ENCODE data around the gene CLDN3.

The CLDN3 gene

DNA sequence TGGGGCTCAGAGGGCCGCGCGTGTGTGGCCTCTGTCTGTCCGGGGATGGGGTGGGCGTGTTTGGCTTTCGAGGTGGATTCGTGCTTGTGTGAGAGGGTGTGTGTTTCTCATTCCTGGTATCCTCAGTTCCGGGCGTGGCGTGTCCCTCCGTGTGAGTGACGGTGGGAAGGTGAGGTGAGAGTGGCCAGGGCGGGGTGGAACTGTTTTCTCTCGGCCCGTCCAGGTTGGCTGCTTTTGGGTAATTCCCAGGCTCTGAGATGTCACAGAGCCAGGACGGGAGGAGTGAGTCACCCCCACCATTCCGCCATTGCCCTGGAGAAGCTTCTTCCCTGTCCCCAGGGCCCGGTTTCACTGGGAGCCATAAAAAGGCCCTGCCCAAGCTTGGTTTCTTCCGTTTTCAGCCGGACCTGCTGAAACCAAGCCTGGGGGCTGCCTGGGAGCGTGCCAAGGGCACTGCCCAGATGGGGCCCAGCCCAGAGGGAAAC, 39.4 kb upstream of the CLDN3 start:
- no peaks in the 10 kb centered on the region for H4K20me1 ChIP-seq (ENCODE audit: insufficient read depth, low read length)
- DNase-seq, result no peak
- H3K9ac ChIP-seq (ENCODE audit: low read length), result no peak overlapping the region
- TF ChIP-seq, protein P1, sequence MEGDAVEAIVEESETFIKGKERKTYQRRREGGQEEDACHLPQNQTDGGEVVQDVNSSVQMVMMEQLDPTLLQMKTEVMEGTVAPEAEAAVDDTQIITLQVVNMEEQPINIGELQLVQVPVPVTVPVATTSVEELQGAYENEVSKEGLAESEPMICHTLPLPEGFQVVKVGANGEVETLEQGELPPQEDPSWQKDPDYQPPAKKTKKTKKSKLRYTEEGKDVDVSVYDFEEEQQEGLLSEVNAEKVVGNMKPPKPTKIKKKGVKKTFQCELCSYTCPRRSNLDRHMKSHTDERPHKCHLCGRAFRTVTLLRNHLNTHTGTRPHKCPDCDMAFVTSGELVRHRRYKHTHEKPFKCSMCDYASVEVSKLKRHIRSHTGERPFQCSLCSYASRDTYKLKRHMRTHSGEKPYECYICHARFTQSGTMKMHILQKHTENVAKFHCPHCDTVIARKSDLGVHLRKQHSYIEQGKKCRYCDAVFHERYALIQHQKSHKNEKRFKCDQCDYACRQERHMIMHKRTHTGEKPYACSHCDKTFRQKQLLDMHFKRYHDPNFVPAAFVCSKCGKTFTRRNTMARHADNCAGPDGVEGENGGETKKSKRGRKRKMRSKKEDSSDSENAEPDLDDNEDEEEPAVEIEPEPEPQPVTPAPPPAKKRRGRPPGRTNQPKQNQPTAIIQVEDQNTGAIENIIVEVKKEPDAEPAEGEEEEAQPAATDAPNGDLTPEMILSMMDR (IDR thresholded peaks at IDR 0.05; ENCODE audit: low read length), result no peak
- TF ChIP-seq EZH2 (optimal IDR thresholded peaks at IDR 0.05; ENCODE audit: low read depth, low read length), result no peak
- H2AFZ ChIP-seq (ENCODE audit: low read length), result no peak overlapping the region
- H3K27me3 ChIP-seq (replicated peaks; ENCODE audit: insufficient read depth, low read length), result peaks cover 2% of the 10 kb centered on the region; the same call in 1 of the 2 replicates
- H3K9me3 ChIP-seq (replicated peaks; ENCODE audit: insufficient read depth, low read length), result no peaks in the 10 kb centered on the region
- H3F3A ChIP-seq (ENCODE audit: insufficient read depth, low read length), result no peaks in the 10 kb centered on the region
- H3K27ac ChIP-seq (ENCODE audit: low read length), result no peak overlapping the region
- H3K9me2 ChIP-seq (replicated peaks; ENCODE audit: insufficient read depth, low read length), result no peaks in the 10 kb centered on the region
- H3K79me2 ChIP-seq (ENCODE audit: low read length), result no peaks in the 10 kb centered on the region
- H3K4me2 ChIP-seq (ENCODE audit: low read depth, low read length), result no peak overlapping the region
- no peaks in the 10 kb centered on the region for H3K4me1 ChIP-seq (ENCODE audit: low read length)
- H3K36me3 ChIP-seq (replicated peaks; ENCODE audit: insufficient read depth, low read length), result no peaks in the 10 kb centered on the region
- H3K4me3 ChIP-seq (ENCODE audit: low read length), result no peak overlapping the region

DNA sequence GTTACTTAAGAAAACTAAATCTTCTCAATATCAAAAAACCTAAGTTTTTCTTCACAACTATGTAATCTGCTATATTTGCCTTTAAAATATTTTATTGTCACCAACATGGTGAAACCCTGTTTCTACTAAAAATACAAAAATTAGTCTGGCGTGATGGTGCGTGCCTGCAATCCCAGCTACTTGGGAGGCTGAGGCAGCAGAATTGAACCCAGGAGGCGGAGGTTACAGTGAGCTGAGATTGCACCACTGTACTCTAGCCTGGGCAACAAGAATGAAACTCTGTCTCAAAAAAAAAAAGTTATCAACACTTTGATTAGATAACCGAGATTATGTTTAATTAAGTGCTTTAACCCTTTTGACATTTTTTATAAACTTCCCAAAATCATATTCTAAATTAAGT, 32.4 kb upstream of the CLDN3 start:
- DNase-seq, result no peak
- Histone ChIP-seq H3K27ac (ENCODE audit: low read length) (no peak overlapping the region), H3K4me3 (ENCODE audit: low read length) (no peak overlapping the region), H3K9me2 (replicated peaks; ENCODE audit: insufficient read depth, low read length) (no peaks in the 10 kb centered on the region), H3F3A (ENCODE audit: insufficient read depth, low read length) (no peaks in the 10 kb centered on the region), H3K9ac (ENCODE audit: low read length) (no peak overlapping the region), H3K27me3 (replicated peaks; ENCODE audit: insufficient read depth, low read length) (no peaks in the 10 kb centered on the region), H4K20me1 (ENCODE audit: insufficient read depth, low read length) (no peaks in the 10 kb centered on the region), H2AFZ (ENCODE audit: low read length) (no peak overlapping the region), H3K9me3 (replicated peaks; ENCODE audit: insufficient read depth, low read length) (no peaks in the 10 kb centered on the region), H3K4me2 (ENCODE audit: low read depth, low read length) (no peak overlapping the region), H3K4me1 (ENCODE audit: low read length) (no peaks in the 10 kb centered on the region), H3K36me3 (replicated peaks; ENCODE audit: insufficient read depth, low read length) (no peaks in the 10 kb centered on the region), H3K79me2 (ENCODE audit: low read length) (no peaks in the 10 kb centered on the region)
- no peak for TF ChIP-seq EZH2 (optimal IDR thresholded peaks at IDR 0.05; ENCODE audit: low read depth, low read length)
- TF ChIP-seq EZH2phosphoT487 (IDR thresholded peaks at IDR 0.05; ENCODE audit: low read length), result no peak
- TF ChIP-seq, protein P1 (IDR thresholded peaks at IDR 0.05; ENCODE audit: low read length), result no peak

DNA sequence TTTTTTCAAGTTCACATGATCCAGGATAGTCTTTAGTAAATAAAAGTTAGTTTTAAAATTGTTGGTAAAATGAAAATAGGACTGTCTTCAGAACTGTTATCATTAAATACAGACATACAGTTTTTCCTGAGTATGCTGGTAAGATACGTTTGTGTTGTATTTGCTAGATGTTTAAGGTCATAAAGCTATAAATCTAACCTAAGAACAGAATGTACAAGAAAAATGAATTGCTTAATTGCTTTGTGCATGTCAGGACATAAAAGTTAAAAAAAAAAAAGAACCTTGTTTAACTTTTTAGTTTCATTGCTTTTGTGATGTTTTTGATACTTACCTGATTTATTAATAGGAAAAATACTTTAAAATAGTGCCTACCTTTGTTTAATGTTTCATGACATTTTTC, 31.5 kb upstream of the CLDN3 start:
- Histone ChIP-seq H3F3A (ENCODE audit: insufficient read depth, low read length) (no peaks in the 10 kb centered on the region), H4K20me1 (ENCODE audit: insufficient read depth, low read length) (no peaks in the 10 kb centered on the region), H3K27ac (ENCODE audit: low read length) (no peak overlapping the region), H3K36me3 (replicated peaks; ENCODE audit: insufficient read depth, low read length) (no peaks in the 10 kb centered on the region), H3K4me1 (ENCODE audit: low read length) (no peaks in the 10 kb centered on the region), H3K79me2 (ENCODE audit: low read length) (no peaks in the 10 kb centered on the region), H3K4me3 (ENCODE audit: low read length) (no peak overlapping the region), H2AFZ (ENCODE audit: low read length) (no peak overlapping the region), H3K9ac (ENCODE audit: low read length) (no peak overlapping the region), H3K9me2 (replicated peaks; ENCODE audit: insufficient read depth, low read length) (no peaks in the 10 kb centered on the region), H3K4me2 (ENCODE audit: low read depth, low read length) (no peak overlapping the region), H3K27me3 (replicated peaks; ENCODE audit: insufficient read depth, low read length) (no peaks in the 10 kb centered on the region), H3K9me3 (replicated peaks; ENCODE audit: insufficient read depth, low read length) (no peaks in the 10 kb centered on the region)
- DNase-seq, result no peak
- no peak for TF ChIP-seq EZH2 (optimal IDR thresholded peaks at IDR 0.05; ENCODE audit: low read depth, low read length)
- TF ChIP-seq EZH2phosphoT487 (IDR thresholded peaks at IDR 0.05; ENCODE audit: low read length), result no peak
- TF ChIP-seq, protein P1 (IDR thresholded peaks at IDR 0.05; ENCODE audit: low read length), result no peak
